WI38 (cell line): ENCODE results near the gene ANKRD28.

Experiments
- H3K4me3 ChIP-seq: 2 replicates; pipeline ENCODE4 v1.5.1; 2011; ENCODE audit warnings: low read depth, mild to moderate bottlenecking, control low read depth, low read length
- CTCF ChIP-seq: IDR thresholded peaks from 2 replicates; pipeline ENCODE4 v1.5.1; 2012; ENCODE audit warnings: low read depth, mild to moderate bottlenecking, control low read depth, low read length

Gene ANKRD28

DNA sequence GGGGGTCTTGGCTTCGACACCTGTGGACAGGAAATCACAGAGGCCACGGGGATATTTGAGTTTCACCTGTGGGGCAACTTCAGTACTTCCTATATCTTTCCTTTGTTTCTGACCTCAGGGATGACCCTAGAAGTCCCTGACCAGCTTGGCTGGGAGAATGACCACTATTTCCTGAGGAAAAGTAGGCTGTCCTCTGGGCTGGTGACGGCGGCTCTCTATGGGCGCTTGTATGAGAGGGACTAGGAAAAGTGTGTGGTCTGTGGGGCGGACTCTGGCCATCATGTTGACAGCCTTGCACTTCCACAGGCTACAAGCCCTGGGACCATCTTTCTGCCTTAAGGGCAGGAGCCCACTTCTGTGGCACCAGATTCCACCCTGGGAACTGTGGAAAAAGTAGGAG lies 152.5 kb downstream of the ANKRD28 start:
- no peak overlapping the region for H3K4me3 ChIP-seq
- TF ChIP-seq CTCF: no peak

DNA sequence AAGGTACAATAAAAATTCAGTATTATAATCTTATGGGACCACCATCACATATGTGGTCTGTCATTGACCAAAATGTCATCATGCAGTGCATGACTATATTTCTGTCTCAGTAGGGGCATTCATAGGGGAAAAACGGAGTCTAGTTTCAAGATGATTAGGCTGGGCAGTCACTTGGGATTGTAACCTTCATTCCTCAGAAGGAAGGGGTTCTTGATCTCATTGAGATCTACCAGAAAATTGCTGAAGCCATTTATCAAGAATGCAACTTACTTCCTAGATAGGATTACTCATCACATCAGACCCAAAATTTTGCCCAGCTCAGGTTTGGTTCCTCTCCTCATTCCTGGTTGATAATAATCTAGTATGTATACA lies 158.9 kb downstream of the ANKRD28 start:
- no peak overlapping the region for H3K4me3 ChIP-seq
- no peak for TF ChIP-seq CTCF

- no peak for TF ChIP-seq CTCF
- no peak overlapping the region for H3K4me3 ChIP-seq
These were observed 159.4 kb downstream of the ANKRD28 start for GRCh38 chr3:15638193-15638890.

GRCh38 chr3:15637131-15637951 lies 160.4 kb downstream of the ANKRD28 start:
- TF ChIP-seq CTCF: no peak
- H3K4me3 ChIP-seq: no peak overlapping the region

DNA sequence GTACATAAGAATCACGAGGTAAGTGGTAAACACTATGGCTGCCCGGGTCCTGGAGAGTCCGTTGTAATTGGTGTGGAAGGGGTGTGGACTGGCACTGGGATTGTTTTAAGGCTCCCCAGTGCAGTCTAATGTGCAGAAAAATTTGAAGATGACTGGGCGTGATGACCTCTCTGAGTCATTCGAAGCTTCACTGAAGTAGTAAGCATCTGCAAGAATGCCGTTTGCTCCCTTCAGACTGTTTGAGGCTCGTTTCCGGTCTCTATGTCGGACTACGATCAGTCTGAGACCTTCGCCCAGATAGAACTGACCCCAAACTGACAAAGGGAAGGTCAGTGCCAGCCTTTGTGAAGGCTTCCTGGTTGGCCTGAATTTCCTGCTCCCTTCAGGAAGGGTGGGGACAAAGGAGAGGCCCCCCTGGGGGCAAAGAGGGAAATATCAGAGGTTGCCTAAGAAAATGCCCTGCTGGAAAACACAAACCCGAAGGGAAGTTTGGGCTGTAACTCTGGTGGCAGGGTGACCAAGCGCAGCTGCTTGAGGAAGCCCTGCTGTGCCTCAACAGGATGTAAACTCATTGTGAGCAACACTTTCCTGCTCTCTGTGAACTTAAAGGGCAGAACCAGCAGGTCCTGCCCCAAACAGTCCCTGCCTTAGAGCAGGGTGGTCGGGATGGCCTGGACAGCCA lies 161.6 kb downstream of the ANKRD28 start:
- no peak for TF ChIP-seq CTCF
- H3K4me3 ChIP-seq: peak overlapping the region; percentile 43

DNA sequence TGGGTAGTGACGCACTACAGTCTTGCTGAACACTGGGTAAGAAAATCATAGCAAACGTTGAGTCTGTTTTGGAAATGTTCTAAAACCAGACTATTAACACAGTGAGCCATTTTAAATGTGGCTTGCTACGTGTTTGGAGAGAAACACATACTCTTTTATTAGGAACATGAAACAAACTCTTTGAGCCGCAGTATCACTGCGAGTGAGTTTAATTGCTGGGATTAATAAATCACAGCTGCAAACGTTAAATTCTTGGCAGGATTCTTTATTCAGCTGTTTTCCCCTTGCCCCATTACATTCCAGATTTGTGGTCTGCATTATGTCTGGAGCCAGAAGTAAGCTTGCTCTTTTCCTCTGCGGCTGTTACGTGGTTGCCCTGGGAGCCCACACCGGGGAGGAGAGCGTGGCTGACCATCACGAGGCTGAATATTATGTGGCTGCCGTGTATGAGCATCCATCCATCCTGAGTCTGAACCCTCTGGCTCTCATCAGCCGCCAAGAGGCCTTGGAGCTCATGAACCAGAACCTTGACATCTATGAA lies 162.6 kb downstream of the ANKRD28 start:
- H3K4me3 ChIP-seq: no peak overlapping the region
- TF ChIP-seq CTCF: no peak
